Subcutaneous adipose tissue (tissue), 4 donors: Measurements from ENCODE around the gene VASN. TPM values are rescaled to one million over a fixed set of nuclear protein-coding genes. Genes with fewer than 3 reads are reported as not detected.

ENCODE experiments used
- total RNA-seq, 4 donors: library from RNA; depleted of rRNA; stranded (reverse); fragments of >200 nt; gene quantifications; one replicate each; pipeline ENCODE4 v1.1.0, GENCODE V29; 2016
- TF ChIP-seq, protein P1 (sequence below): fragments of 450-650 bp; IDR thresholded peaks from one replicate; pipeline ENCODE4 v1.5.1; 2016; ENCODE audit warnings: low read depth, mild to moderate bottlenecking, control low read depth, antibody characterized with exemption, moderate library complexity

The VASN gene
- total RNA-seq, 4 donors from 2014 or later = 13.7 to 34.9 (median 22.3) TPM

DNA sequence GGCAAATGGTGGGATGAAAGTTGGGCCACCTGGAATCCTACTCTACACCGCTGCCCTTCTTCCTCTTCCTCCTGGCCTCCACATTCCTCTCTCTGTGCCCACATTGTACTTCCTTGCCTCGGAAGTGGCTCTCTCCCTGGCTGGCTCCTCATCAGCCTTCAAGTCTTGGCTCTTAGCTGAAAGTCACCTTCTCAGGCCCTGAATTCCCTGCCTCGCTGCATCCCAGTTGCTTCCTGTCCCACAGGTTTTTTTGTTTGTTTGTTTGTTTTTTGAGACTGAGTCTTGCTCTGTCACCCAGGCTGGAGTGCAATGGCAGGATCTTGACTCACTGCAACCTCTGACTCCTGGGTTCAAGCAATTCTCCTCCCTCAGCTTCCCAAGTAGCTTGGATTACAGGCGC, 18.0 kb upstream of the VASN start:
- TF ChIP-seq, protein P1, sequence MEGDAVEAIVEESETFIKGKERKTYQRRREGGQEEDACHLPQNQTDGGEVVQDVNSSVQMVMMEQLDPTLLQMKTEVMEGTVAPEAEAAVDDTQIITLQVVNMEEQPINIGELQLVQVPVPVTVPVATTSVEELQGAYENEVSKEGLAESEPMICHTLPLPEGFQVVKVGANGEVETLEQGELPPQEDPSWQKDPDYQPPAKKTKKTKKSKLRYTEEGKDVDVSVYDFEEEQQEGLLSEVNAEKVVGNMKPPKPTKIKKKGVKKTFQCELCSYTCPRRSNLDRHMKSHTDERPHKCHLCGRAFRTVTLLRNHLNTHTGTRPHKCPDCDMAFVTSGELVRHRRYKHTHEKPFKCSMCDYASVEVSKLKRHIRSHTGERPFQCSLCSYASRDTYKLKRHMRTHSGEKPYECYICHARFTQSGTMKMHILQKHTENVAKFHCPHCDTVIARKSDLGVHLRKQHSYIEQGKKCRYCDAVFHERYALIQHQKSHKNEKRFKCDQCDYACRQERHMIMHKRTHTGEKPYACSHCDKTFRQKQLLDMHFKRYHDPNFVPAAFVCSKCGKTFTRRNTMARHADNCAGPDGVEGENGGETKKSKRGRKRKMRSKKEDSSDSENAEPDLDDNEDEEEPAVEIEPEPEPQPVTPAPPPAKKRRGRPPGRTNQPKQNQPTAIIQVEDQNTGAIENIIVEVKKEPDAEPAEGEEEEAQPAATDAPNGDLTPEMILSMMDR = no peak

- TF ChIP-seq, protein P1 = no peak
Measured at GRCh38 chr16:4354512-4355409, 16.9 kb upstream of the VASN start.

DNA sequence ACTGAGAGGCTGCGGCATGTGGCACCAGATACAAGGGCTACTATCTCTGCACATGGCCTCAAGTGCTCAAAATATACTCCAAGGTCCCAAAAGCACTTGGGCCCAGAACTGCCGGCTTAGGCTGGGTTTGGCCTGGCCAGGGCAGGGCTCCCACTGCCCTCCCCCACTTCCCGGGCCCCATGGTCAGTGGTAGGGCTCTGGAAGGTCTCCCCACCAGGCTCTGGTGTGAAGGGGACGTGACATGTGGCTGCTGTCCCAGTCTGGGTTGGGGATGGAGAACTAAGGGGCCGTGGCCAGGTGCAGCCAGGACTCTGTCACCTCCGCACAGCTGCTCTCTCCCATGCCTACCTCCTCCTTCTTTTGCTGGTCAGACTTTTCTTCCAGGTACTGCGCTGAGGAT, 14.8 kb upstream of the VASN start:
- TF ChIP-seq, protein P1 = no peak

DNA sequence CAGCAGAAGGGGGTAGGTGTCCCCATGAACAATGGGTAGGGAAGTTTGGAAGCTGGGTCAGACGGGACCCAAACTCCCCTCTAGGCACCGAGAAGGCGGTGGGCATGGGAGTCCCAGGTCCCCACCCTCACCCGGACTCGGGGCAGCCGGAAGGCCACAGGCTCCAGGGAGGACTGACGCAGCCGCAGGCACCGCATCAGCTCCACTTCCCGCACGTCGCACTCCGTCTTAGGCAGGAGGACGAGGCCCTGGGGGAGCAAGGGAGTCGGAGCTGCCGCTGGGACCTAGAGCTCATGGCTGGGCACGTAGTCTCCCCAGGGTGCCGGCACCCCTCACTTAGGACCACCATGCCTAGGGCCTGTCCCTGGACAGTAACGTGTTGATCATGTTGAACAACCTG, 13.4 kb upstream of the VASN start:
- TF ChIP-seq, protein P1 = no peak

GRCh38 chr16:4358831-4359561, 12.7 kb upstream of the VASN start:
- TF ChIP-seq, protein P1 = no peak

DNA sequence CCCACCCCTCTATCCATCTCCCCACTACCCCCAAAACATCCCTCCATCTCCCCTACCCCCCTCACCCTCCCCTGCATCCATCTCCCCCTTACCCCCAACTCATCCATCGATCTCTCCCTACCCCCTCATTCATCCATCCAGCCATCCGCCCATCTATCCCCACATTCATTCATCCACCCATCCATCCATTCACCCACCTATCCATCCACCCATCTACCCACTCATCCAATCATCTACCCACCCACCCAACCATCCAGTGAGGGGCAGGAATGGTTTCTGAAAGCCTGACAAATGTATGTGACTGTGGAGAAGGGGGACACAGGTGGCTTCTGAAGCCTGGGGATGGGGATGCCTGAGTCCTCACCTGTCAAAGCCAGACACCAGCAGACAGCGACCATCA, 11.7 kb upstream of the VASN start:
- TF ChIP-seq, protein P1 = no peak

- TF ChIP-seq, protein P1 = no peak
Measured at GRCh38 chr16:4360538-4361021, 11.1 kb upstream of the VASN start.
